Heart right ventricle (tissue), 16 donors: ENCODE results near the gene CHRNA9. TPM values are rescaled to one million over a fixed set of nuclear protein-coding genes. Genes with fewer than 3 reads are reported as not detected.

ENCODE experiments used
- ATAC-seq, 8 donors: fragments of 200-7000 bp; cut with Tn5 transposase; one replicate each; pipeline ENCODE4 v1.9.1; 2020; ENCODE audit warnings: mild to moderate bottlenecking in 8 of 8, moderate library complexity in 8 of 8, moderate number of reproducible peaks in 1 of 8
- DNase-seq, 2 donors: peaks; one replicate each; pipeline ENCODE4 v3.0.0-alpha.2; 2020
- H3K27ac ChIP-seq, 10 donors: fragments of 200-600 bp; sonication (generic) in 2 of 10; one replicate each; pipeline versions ENCODE4 v1.5.0 to v1.8.0; 2020 to 2022; ENCODE audit warnings: mild to moderate bottlenecking in 3 of 10
- H3K27me3 ChIP-seq, 7 donors: fragments of 200-600 bp; one replicate each; pipeline ENCODE4 v1.8.0; 2021 to 2022; ENCODE audit warnings: mild to moderate bottlenecking in 2 of 7
- H3K36me3 ChIP-seq, 9 donors: fragments of 200-600 bp; sonication (generic) in 1 of 9; one replicate each; pipeline versions ENCODE4 v1.5.0 to v1.8.0; 2020 to 2022; ENCODE audit warnings: mild to moderate bottlenecking in 2 of 9
- H3K4me1 ChIP-seq, 9 donors: fragments of 200-600 bp; sonication (generic) in 1 of 9; one replicate each; pipeline versions ENCODE4 v1.5.0 to v1.8.0; 2020 to 2022; ENCODE audit warnings: mild to moderate bottlenecking in 4 of 9
- H3K4me3 ChIP-seq, 10 donors: fragments of 200-600 bp; sonication (generic) in 2 of 10; one replicate each; pipeline versions ENCODE4 v1.5.0 to v1.8.0; 2020 to 2022; ENCODE audit warnings: mild to moderate bottlenecking in 7 of 10, moderate library complexity in 2 of 10
- H3K9me3 ChIP-seq, 11 donors: fragments of 200-600 bp in 10 of 11; sonication (generic) in 2 of 11; one replicate each; pipeline versions ENCODE4 v1.5.0 to v1.8.0; 2013 to 2022; ENCODE audit warnings: mild to moderate bottlenecking in 2 of 11, control low read depth in 1 of 11, moderate library complexity in 1 of 11
- WGBS, 2 donors: extraction: QIAGEN DNeasy Blood & Tissue Kit; methylation state at CpG; one replicate each; pipeline ENCODE4 v1.1.7; 2013; ENCODE audit warnings: inconsistent platforms in 1 of 2; 5-methylcytosine and 5-hydroxymethylcytosine counted together
- intact Hi-C, 10 donors: fragments of 100-400 bp; cut with DNase I; formaldehyde crosslinking; loops; one replicate each; pipeline versions ENCODE4 v1.11.1 to v1.14.2; 2022
- polyA plus RNA-seq, 2 donors: library from polyadenylated mRNA; stranded (reverse); fragments of 200-250 nt; gene quantifications; one replicate each; pipeline ENCODE4 v1.2.3, GENCODE V29; 2013
- total RNA-seq, 10 donors: library from RNA; stranded (reverse); fragmentation: NEBNext Ultra II Directional in 3 of 10; extraction: Animal tissue kit (Norgen Biotek cat#: 25700) in 3 of 10; gene quantifications; one replicate each; pipeline versions ENCODE4 v1.2.1 to v1.2.4, GENCODE V29; 2021 to 2023
- TF ChIP-seq, protein P1 (sequence below), 9 donors: fragments of 200-600 bp; sonication (generic) in 2 of 9; IDR thresholded peaks; one replicate each; pipeline versions ENCODE4 v1.5.0 to v1.8.0; 2021 to 2022; ENCODE audit warnings: antibody characterized with exemption in 9 of 9, mild to moderate bottlenecking in 5 of 9, moderate library complexity in 1 of 9
- donor health status: Arrhythmogenic right ventricular cardiomyopathy.
- donor health status: ischemic (EF 13 %, LVEDD 7.1; RV severe dilation, severe dysfunction).
- donor health status: healthy with polysubstance abuse.
- donor health status: DM: no; HTN: yes; CAD: no.
- donor health status: DM: no; HTN: no; CAD: no.
- donor health status: ischemic (EF 25% LVEDD 6.9; RV normal size, moderate dysfunction).
- donor health status: ischemic (EF 25% LVEDD 5.7; RV mildly dilated, moderate dysfunction).
- donor health status: healthy.
- donor health status: DM: yes; HTN: yes; CAD: no.
- donor health status: Ischemic cardiomyopathy.
- donor health status: ischemic (EF 35%, LVEDD 5.7; RV mildly dilated, moderate dysfunction).
- donor health status: nonischemic (EF 11% LVEDD 7.7; RV severe dilation, severe dysfunction).
- donor health status: DM: yes; HTN: yes; CAD: no.
- donor health status: PGD.
- donor health status: ischemic (EF 29% LVEDD 5.4; RV normal size, mild dysfunction).
- donor health status: nonischemic (EF 23%, LVEDD 6.1; RV moderate dilation, normal function).

Gene CHRNA9
- total and polyA plus RNA-seq, 12 donors, result not detected

DNA sequence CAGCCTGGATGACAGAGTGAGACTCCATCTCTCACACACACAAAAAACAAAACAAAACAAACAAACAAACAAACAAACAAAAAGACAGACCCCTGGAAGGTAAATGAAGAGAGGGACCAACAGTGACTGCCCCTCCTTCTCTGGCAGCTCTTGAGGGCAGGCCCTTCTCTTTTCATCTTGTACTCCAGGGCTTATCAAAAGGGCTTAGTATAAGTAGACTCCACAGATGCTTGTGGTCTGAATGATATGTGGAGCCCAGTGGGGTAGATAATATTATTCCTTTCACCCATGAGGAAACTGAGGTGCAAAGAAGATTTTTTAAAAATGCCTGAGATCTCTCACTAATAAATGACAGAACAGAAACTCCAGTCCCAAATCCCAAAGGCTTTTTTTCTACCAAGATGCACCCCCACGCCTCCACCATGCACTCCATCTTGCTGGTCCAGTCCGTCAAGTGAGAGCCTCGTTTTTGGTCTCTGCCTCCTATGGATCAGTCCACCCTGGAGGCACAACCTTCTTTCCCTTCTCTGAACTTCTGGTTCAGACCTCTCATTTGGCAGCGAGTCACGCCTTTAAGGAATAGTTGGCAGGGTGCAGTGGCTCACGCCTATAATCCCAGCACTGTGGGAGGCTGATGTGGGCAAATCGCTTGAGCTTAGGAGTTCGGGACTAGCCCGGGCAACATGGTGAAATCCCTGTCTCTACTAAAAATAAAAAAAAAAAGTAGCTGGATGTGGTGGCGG is 17.0 kb upstream of the CHRNA9 start:
- Histone ChIP-seq H3K27ac (no peak overlapping the region), H3K27me3 (peaks cover 0 to 5% (median 0%) of the 10 kb centered on the region in 7 donors), H3K4me3 (no peak overlapping the region), H3K4me1 (peaks cover 0 to 19% (median 9%) of the 10 kb centered on the region in 9 donors), H3K36me3 (no peaks in the 10 kb centered on the region), H3K9me3 (no peaks in the 10 kb centered on the region)
- intact Hi-C loops, result loop anchor here in 2 of 10 donors (5.0 to 10.0 kb wide), 3 partner anchors 261 to 853 kb away; partner anchors contain the start of genes N4BP2 (in 1 of the 2) and UBE2K (in 1 of the 2)
- ATAC-seq (no peak), DNase-seq (no peak)
- 91 to 93% methylated on average over 10 of the region's 10 CpGs for WGBS, 2 donors
- TF ChIP-seq, protein P1, sequence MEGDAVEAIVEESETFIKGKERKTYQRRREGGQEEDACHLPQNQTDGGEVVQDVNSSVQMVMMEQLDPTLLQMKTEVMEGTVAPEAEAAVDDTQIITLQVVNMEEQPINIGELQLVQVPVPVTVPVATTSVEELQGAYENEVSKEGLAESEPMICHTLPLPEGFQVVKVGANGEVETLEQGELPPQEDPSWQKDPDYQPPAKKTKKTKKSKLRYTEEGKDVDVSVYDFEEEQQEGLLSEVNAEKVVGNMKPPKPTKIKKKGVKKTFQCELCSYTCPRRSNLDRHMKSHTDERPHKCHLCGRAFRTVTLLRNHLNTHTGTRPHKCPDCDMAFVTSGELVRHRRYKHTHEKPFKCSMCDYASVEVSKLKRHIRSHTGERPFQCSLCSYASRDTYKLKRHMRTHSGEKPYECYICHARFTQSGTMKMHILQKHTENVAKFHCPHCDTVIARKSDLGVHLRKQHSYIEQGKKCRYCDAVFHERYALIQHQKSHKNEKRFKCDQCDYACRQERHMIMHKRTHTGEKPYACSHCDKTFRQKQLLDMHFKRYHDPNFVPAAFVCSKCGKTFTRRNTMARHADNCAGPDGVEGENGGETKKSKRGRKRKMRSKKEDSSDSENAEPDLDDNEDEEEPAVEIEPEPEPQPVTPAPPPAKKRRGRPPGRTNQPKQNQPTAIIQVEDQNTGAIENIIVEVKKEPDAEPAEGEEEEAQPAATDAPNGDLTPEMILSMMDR (IDR thresholded peaks at IDR 0.05), result no peak

DNA sequence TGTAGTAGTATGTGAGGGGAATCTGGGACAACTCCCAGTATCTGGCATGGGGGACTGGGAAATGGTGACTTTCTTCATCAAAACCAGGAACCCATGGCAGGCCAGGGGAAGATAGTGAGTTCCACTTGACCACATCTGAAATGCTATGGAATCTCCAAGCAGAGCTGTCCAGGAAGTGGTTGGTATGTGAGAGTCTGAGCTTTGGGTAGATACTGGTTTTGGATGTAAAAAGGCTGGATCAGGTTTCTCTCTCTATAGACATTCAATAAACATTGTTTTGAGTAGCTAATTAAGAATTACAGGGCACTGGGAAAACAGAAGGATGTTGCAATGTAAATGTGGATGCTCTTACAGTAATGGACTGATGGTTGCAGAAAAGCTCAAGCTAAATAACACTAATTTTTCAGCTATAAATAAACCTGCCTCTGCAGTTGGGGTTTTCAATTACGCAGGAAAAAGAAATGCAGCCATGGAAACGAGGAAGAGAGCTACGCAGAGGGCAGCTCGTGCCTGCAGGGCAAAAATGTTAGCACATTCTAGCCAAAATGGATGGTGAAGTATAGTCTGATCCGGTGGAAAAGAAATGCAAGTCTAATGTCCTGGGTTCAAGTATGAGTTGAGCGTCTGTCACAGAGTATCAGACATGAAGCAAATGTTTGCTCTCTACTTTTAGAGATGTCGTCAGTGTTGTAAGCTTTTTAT is 13.4 kb upstream of the CHRNA9 start:
- H3K4me3 ChIP-seq, result no peak overlapping the region
- H3K4me1 ChIP-seq, result peaks cover 0 to 11% (median 3%) of the 10 kb centered on the region in 9 donors
- H3K9me3 ChIP-seq, result no peaks in the 10 kb centered on the region
- intact Hi-C loops, result no loop called here
- peaks cover 0 to 5% (median 0%) of the 10 kb centered on the region in 7 donors for H3K27me3 ChIP-seq
- WGBS, 2 donors, result 66 to 70% methylated on average over 7 of the region's 7 CpGs
- TF ChIP-seq, protein P1 (IDR thresholded peaks at IDR 0.05), result no peak
- no peaks in the 10 kb centered on the region for H3K36me3 ChIP-seq
- H3K27ac ChIP-seq, result no peak overlapping the region
- no peak for ATAC-seq
- DNase-seq, result no peak

DNA sequence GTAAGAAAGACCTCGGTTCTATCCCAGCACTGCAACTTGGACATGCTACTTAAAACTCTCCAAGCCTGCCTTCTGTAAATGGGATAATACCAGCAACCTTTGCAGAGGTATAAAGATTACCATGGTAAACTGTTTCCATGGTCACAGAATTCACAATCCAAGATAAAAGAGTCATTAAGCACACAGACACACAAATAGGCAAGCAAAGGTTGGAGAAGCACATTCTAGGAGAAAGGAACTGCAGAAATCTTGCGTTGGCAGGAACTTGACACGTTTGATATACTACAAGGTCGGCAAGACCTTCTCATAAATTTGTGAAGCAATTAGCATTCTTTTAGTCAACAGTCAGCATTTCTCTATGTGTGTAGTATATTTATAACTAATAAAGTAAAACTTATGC is 12.3 kb upstream of the CHRNA9 start:
- no peak for DNase-seq
- H3K27me3 ChIP-seq, result peaks cover 0 to 5% (median 0%) of the 10 kb centered on the region in 7 donors
- WGBS, 2 donors, result 64 to 71% methylated on average over 4 of the region's 4 CpGs
- TF ChIP-seq, protein P1 (IDR thresholded peaks at IDR 0.05), result no peak
- intact Hi-C loops, result no loop called here
- ATAC-seq, result no peak
- H3K9me3 ChIP-seq, result no peaks in the 10 kb centered on the region
- H3K4me3 ChIP-seq, result no peak overlapping the region
- peaks cover 0 to 10% (median 0%) of the 10 kb centered on the region in 9 donors for H3K4me1 ChIP-seq
- no peaks in the 10 kb centered on the region for H3K36me3 ChIP-seq
- H3K27ac ChIP-seq, result no peak overlapping the region

DNA sequence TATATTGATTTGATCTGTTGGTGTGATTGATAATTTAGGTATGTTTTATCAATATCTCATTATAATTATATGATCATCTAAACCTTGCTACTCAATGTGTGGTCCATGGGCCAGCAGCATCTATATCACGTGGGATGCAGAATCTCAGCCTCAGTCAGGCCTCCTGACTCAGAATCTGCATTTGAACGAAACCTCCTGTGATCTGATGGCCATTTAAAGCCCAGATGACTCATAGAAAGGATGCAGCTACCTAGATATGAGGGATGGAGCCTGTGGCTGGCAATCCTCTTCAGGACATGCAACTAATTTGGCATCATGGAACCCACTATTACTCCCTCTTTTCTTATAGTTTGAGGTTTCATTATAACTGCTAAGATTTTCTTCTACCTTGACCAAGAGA is 11.3 kb upstream of the CHRNA9 start:
- TF ChIP-seq, protein P1 (IDR thresholded peaks at IDR 0.05), result no peak
- Histone ChIP-seq H3K27me3 (peaks cover 0 to 4% (median 0%) of the 10 kb centered on the region in 7 donors), H3K4me1 (peaks cover 0 to 10% (median 0%) of the 10 kb centered on the region in 9 donors), H3K36me3 (no peaks in the 10 kb centered on the region), H3K27ac (no peak overlapping the region), H3K4me3 (no peak overlapping the region), H3K9me3 (no peaks in the 10 kb centered on the region)
- ATAC-seq, result no peak
- 79 to 83% methylated on average over 2 of the region's 2 CpGs for WGBS, 2 donors
- intact Hi-C loops, result no loop called here
- DNase-seq, result no peak
